HepG2 (cell line): ENCODE results near the gene CRIP1. TPM values are rescaled to one million over a fixed set of nuclear protein-coding genes. Genes with fewer than 3 reads are reported as not detected.

Experiments used
- ARID3A ChIP-seq: IDR thresholded peaks from 2 replicates; pipeline ENCODE4 v1.6.1; 2012; ENCODE audit warnings: low read depth, low read length, improper control_type of control experiment
- FLYWCH1 ChIP-seq: sonication (generic); formaldehyde crosslinking; IDR thresholded peaks from 2 replicates; pipeline ENCODE4 v1.8.1; 2023; ENCODE audit warnings: mild to moderate bottlenecking, missing genetic modification reagents
- KAT7 ChIP-seq: IDR thresholded peaks from 2 replicates; pipeline ENCODE4 v1.6.1; 2018; ENCODE audit warnings: borderline replicate concordance, missing compliant biosample characterization
- KDM2A ChIP-seq: sonication (generic); formaldehyde crosslinking; IDR thresholded peaks from 2 replicates; pipeline ENCODE4 v1.4.0; 2020; ENCODE audit warnings: low read depth, missing genetic modification reagents, borderline replicate concordance
- MTF2 ChIP-seq: sonication (generic); formaldehyde crosslinking; IDR thresholded peaks from 2 replicates; pipeline ENCODE4 v1.5.0; 2020; ENCODE audit warnings: missing genetic modification reagents, borderline replicate concordance
- REPIN1 ChIP-seq: sonication (generic); formaldehyde crosslinking; IDR thresholded peaks from 2 replicates; pipeline ENCODE4 v1.8.0; 2022; ENCODE audit warnings: missing genetic modification reagents, low read depth, mild to moderate bottlenecking, borderline replicate concordance
- SIX4 ChIP-seq: sonication (generic); formaldehyde crosslinking; IDR thresholded peaks from 2 replicates; pipeline ENCODE4 v1.4.0; 2020; ENCODE audit warnings: missing genetic modification reagents
- TAF1 ChIP-seq: sonication (generic); formaldehyde crosslinking; IDR thresholded peaks from 2 replicates; pipeline ENCODE4 v1.4.0; 2020; ENCODE audit warnings: missing genetic modification reagents
- ZNF24 ChIP-seq: fragments of 450-650 bp; IDR thresholded peaks from 2 replicates; pipeline ENCODE4 v1.6.1; 2017; ENCODE audit warnings: antibody characterized with exemption, mild to moderate bottlenecking
- ZNF260 ChIP-seq: sonication (generic); formaldehyde crosslinking; IDR thresholded peaks from 2 replicates; pipeline ENCODE4 v1.4.0; 2020; ENCODE audit warnings: missing genetic modification reagents, low read depth, mild to moderate bottlenecking, borderline replicate concordance
- ZNF296 ChIP-seq: sonication (generic); formaldehyde crosslinking; conservative IDR thresholded peaks from 2 replicates; pipeline ENCODE4 v1.5.0; 2020; ENCODE audit warnings: mild to moderate bottlenecking, missing genetic modification reagents
- ZNF441 ChIP-seq: sonication (generic); formaldehyde crosslinking; IDR thresholded peaks from 2 replicates; pipeline ENCODE4 v1.7.0; 2021; ENCODE audit warnings: missing genetic modification reagents, borderline replicate concordance
- ZNF552 ChIP-seq: sonication (generic); formaldehyde crosslinking; IDR thresholded peaks from 2 replicates; pipeline ENCODE4 v1.9.0; 2022; ENCODE audit warnings: missing genetic modification reagents, mild to moderate bottlenecking, borderline replicate concordance
- ZNF556 ChIP-seq: sonication (generic); formaldehyde crosslinking; IDR thresholded peaks from 2 replicates; pipeline ENCODE4 v1.4.0; 2020; ENCODE audit warnings: mild to moderate bottlenecking, missing genetic modification reagents, borderline replicate concordance
- ZNF589 ChIP-seq: sonication (generic); formaldehyde crosslinking; conservative IDR thresholded peaks from 2 replicates; pipeline ENCODE4 v1.8.0; 2022; ENCODE audit warnings: mild to moderate bottlenecking, moderate library complexity, missing genetic modification reagents
- ZNF672 ChIP-seq: sonication (generic); formaldehyde crosslinking; IDR thresholded peaks from 2 replicates; pipeline ENCODE4 v1.8.1; 2022; ENCODE audit warnings: missing genetic modification reagents
- ZNF766 ChIP-seq: sonication (generic); formaldehyde crosslinking; IDR thresholded peaks from 2 replicates; pipeline ENCODE4 v1.5.0; 2020; ENCODE audit warnings: missing genetic modification reagents, borderline replicate concordance
- polyA plus RNA-seq, 8 experiments: library from polyadenylated mRNA; depleted of rRNA in 3 of 8; stranded (reverse) in 7 of 8; unstranded in 1 of 8; fragments of >200 nt; fragmentation: Illumina TruSeq in 4 of 8; extraction: Trizol in 4 of 8; gene quantifications; 2 replicates each; pipeline versions ENCODE4 v1.2.1 to v1.2.3, GENCODE V29; 2011 to 2016; ENCODE audit warnings: low read depth in 4 of 8, missing spikeins in 1 of 8, mixed read lengths in 1 of 8; ENCODE audit not compliant: insufficient read depth in 1 of 8
- total RNA-seq, 5 experiments: library from RNA; depleted of rRNA; stranded (reverse); fragments of >200 nt; fragmentation: Illumina TruSeq; extraction: Trizol; gene quantifications; 2 replicates each; pipeline ENCODE4 v1.2.3, GENCODE V29; 2016; ENCODE audit warnings: low read depth in 1 of 5
- TF ChIP-seq, protein P1 (sequence below): IDR thresholded peaks from 2 replicates; pipeline ENCODE4 v1.6.1; 2016; ENCODE audit warnings: mild to moderate bottlenecking, missing biosample characterization, missing genetic modification reagents
- TF ChIP-seq, protein P2 (sequence below): sonication (generic); formaldehyde crosslinking; IDR thresholded peaks from 2 replicates; pipeline ENCODE4 v1.4.0; 2020; ENCODE audit warnings: missing genetic modification reagents
- TF ChIP-seq, protein P3 (sequence below): sonication (generic); formaldehyde crosslinking; IDR thresholded peaks from 2 replicates; pipeline ENCODE4 v1.5.0; 2020; ENCODE audit warnings: mild to moderate bottlenecking, low read depth, missing genetic modification reagents, borderline replicate concordance
- TF ChIP-seq, protein P4 (sequence below): sonication (generic); formaldehyde crosslinking; IDR thresholded peaks from 2 replicates; pipeline ENCODE4 v1.8.0; 2022; ENCODE audit warnings: mild to moderate bottlenecking, missing genetic modification reagents, borderline replicate concordance

CRIP1 gene
- total and polyA plus RNA-seq, 2 of the 13 experiments (the other 11 are each of a cell fraction or from before 2014, with no cell fraction given): 53.9 to 59.5 TPM

DNA sequence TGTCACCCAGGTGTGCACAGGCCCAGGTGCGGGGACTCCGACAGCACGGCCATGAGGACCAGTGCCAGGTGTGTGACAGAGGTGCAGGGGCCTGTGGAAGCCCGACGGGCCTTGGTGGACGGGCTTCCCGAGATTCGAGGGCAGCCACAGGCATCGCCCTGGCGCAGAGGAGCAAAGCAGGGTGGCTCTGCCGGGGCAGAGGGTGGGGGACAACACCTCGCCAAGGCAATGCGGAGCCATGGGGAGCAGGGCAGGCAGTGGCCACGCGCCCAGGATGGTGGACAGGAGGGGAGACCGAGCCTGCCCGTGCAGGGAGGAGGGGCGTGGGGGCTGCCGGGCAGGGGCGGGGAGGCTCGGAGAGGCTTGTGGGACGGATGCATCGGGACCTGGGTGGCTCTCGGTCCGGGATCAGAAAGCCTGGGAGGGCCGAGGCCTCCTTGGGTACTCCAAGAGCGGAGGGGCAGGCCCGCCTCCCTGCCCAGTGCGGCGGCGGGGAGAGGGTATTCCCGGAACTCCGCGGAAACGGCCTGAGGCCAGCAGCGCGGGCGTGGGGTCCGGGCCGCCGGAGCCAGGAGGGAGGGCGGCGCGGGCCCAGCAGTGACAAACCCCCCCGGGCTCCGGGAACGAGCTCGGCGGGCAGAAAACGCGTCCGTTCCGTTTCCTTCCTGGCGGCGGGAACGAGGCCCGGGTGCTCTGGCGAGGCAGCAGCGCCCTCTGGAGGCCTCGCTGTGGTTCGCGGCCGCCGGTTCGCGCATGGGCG, 41.3 kb downstream of the CRIP1 start (continued):
- no peak for TF ChIP-seq FLYWCH1 (CRISPR knock-in tag)
- TF ChIP-seq, protein P1, sequence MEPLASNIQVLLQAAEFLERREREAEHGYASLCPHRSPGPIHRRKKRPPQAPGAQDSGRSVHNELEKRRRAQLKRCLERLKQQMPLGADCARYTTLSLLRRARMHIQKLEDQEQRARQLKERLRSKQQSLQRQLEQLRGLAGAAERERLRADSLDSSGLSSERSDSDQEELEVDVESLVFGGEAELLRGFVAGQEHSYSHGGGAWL (CRISPR knock-in tag): no peak; the same call in 1 of the 2 replicates
- TF ChIP-seq KAT7 (CRISPR knock-in tag): no peak
- 0 out of 2 replicates have a peak, but pooled peaks have one; percentile 26 for TF ChIP-seq ZNF589 (CRISPR knock-in tag)
- TF ChIP-seq ZNF441 (CRISPR knock-in tag): 0 out of 2 replicates have a peak, but pooled peaks have one; percentile 62
- no peak for TF ChIP-seq MTF2 (CRISPR knock-in tag)
- TF ChIP-seq, protein P2, sequence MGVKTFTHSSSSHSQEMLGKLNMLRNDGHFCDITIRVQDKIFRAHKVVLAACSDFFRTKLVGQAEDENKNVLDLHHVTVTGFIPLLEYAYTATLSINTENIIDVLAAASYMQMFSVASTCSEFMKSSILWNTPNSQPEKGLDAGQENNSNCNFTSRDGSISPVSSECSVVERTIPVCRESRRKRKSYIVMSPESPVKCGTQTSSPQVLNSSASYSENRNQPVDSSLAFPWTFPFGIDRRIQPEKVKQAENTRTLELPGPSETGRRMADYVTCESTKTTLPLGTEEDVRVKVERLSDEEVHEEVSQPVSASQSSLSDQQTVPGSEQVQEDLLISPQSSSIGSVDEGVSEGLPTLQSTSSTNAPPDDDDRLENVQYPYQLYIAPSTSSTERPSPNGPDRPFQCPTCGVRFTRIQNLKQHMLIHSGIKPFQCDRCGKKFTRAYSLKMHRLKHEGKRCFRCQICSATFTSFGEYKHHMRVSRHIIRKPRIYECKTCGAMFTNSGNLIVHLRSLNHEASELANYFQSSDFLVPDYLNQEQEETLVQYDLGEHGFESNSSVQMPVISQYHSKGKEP (CRISPR knock-in tag): no peak
- TF ChIP-seq ZNF552 (CRISPR knock-in tag): no peak
- TF ChIP-seq KDM2A: peak; percentile 84
- TF ChIP-seq ZNF672 (CRISPR knock-in tag): no peak
- no peak for TF ChIP-seq REPIN1 (CRISPR knock-in tag)
- 0 out of 2 replicates have a peak, but pooled peaks have one; percentile 29 for TF ChIP-seq TAF1 (CRISPR knock-in tag)
- TF ChIP-seq, protein P3, sequence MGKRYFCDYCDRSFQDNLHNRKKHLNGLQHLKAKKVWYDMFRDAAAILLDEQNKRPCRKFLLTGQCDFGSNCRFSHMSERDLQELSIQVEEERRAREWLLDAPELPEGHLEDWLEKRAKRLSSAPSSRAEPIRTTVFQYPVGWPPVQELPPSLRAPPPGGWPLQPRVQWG (CRISPR knock-in tag): no peak
- no peak for TF ChIP-seq ZNF260 (CRISPR knock-in tag)
- TF ChIP-seq ZNF556: no peak
- TF ChIP-seq, protein P4, sequence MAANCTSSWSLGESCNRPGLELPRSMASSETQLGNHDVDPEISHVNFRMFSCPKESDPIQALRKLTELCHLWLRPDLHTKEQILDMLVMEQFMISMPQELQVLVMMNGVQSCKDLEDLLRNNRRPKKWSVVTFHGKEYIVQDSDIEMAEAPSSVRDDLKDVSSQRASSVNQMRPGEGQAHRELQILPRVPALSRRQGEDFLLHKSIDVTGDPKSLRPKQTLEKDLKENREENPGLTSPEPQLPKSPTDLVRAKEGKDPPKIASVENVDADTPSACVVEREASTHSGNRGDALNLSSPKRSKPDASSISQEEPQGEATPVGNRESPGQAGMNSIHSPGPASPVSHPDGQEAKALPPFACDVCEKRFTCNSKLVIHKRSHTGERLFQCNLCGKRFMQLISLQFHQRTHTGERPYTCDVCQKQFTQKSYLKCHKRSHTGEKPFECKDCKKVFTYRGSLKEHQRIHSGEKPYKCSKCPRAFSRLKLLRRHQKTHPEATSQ (CRISPR knock-in tag): no peak
- no peak for TF ChIP-seq ZNF24
- 0 out of 2 replicates have a peak, but pooled peaks have one; percentile 12 for TF ChIP-seq SIX4 (CRISPR knock-in tag)
- no peak for TF ChIP-seq ARID3A
- no peak for TF ChIP-seq ZNF296 (CRISPR knock-in tag)
- no peak for TF ChIP-seq ZNF766
